ENCODE results near the gene ZIC3. TPM values are rescaled to one million over a fixed set of nuclear protein-coding genes. Genes with fewer than 3 reads are reported as not detected.

Gene ZIC3
- total and polyA plus RNA-seq, 10 of the 15 experiments (the other 5 are each of a cell fraction or from before 2014, with no cell fraction given) = 0.07 TPM; not detected in 9

DNA sequence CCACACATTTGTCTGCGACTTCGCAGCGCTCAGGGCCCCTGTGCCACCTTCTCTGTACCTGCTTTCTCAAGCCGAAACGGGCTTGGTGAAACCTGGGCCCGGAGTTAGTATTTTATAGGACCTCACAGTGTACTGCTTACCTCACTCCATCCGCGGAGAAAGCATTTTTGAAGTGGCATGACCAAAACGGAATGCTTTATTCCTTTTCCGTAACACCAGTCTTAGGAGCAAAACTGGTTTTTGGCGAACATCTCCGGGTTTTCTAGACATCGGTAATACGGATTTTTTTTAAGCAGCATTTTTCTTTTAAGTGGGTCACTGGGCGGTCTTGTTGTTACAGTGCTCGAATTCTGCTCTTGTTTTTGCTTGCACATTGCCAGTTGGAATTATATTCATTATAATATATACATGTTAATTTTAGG, 3.6 kb downstream of the ZIC3 start:
- WGBS (ENCODE audit: insufficient coverage, insufficient replicate concordance, low lambda C conversion rate, missing lambda C conversion rate) = 69% methylated on average over 16 of the region's 16 CpGs
- H3K9me3 ChIP-seq (replicated peaks; ENCODE audit: control insufficient read depth, insufficient read depth, low read length) = no peaks in the 10 kb centered on the region; the same call in 2 of the 3 replicates
- SMC1A ChIA-PET (ENCODE audit: uncharacterized antibody, unreplicated experiment) = no interaction called here
- no peaks in the 10 kb centered on the region for H3K36me3 ChIP-seq (ENCODE audit: control insufficient read depth in 2 of 2, insufficient read depth in 2 of 2, low read length in 1 of 2)
- H3K79me2 ChIP-seq (ENCODE audit: control insufficient read depth, insufficient read depth, low read length) = no peaks in the 10 kb centered on the region
- no peaks in the 10 kb centered on the region for H3K4me1 ChIP-seq (ENCODE audit: control insufficient read depth, insufficient read depth, low read length)
- TF ChIP-seq MYC (IDR thresholded peaks at IDR 0.05; ENCODE audit: insufficient read depth, insufficient read length, insufficient replicate concordance, low read length, severe bottlenecking) (no peak), ETV6 (conservative IDR thresholded peaks at IDR 0.05 in 1 of 2, IDR thresholded peaks at IDR 0.05 in 1 of 2; ENCODE audit: borderline replicate concordance in 1 of 2, low read depth in 1 of 2) (no peak), ZNF622 (IDR thresholded peaks at IDR 0.05) (no peak), HDGF (IDR thresholded peaks at IDR 0.05) (no peak), POLR2A (IDR thresholded peaks at IDR 0.05; ENCODE audit: low read depth, low read length) (no peak), SP1 (IDR thresholded peaks at IDR 0.05; ENCODE audit: low read depth, low read length) (no peak), BCL11A (IDR thresholded peaks at IDR 0.05; ENCODE audit: low read depth, low read length) (no peak)
- TF ChIP-seq, protein P1, sequence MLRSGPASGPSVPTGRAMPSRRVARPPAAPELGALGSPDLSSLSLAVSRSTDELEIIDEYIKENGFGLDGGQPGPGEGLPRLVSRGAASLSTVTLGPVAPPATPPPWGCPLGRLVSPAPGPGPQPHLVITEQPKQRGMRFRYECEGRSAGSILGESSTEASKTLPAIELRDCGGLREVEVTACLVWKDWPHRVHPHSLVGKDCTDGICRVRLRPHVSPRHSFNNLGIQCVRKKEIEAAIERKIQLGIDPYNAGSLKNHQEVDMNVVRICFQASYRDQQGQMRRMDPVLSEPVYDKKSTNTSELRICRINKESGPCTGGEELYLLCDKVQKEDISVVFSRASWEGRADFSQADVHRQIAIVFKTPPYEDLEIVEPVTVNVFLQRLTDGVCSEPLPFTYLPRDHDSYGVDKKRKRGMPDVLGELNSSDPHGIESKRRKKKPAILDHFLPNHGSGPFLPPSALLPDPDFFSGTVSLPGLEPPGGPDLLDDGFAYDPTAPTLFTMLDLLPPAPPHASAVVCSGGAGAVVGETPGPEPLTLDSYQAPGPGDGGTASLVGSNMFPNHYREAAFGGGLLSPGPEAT (IDR thresholded peaks at IDR 0.05; ENCODE audit: low read depth) = no peak
- no peak for FAIRE-seq
- H3K27me3 ChIP-seq (replicated peaks in 1 of 2; ENCODE audit: control insufficient read depth in 2 of 2, insufficient read depth in 2 of 2, low read length in 1 of 2) = no peaks in the 10 kb centered on the region; a peak in 1 of 4 replicates
- POLR2A ChIA-PET = no interaction called here
- H3K4me3 ChIP-seq = no peak overlapping the region
- no peak overlapping the region for H3K27ac ChIP-seq (ENCODE audit: control insufficient read depth, insufficient read depth)
- intact Hi-C loops (cut with micrococcal nuclease; ENCODE audit: unreplicated experiment) = no loop called here
- no peak overlapping the region for H3K9ac ChIP-seq (ENCODE audit: control insufficient read depth, insufficient read depth, low read length)
- H3K4me2 ChIP-seq (ENCODE audit: control insufficient read depth, insufficient read depth) = no peak overlapping the region
- in situ Hi-C loops (cut with MboI) = no loop called here
- BruUV-seq (replicated peaks) = no TSS peak
- DNase-seq (ENCODE audit: low read depth, low spot score) = no peak
- no peak for ATAC-seq
- H2AFZ ChIP-seq (ENCODE audit: control insufficient read depth, low read depth, low read length) = no peak overlapping the region
- CTCF ChIA-PET = no interaction called here
- RAD21 ChIA-PET (ENCODE audit: unreplicated experiment) = no interaction called here
- H4K20me1 ChIP-seq (ENCODE audit: control insufficient read depth, insufficient read depth) = no peaks in the 10 kb centered on the region

Measured in GM12878 (cell line).